ENCODE data around the gene CHMP6.

CHMP6 gene

DNA sequence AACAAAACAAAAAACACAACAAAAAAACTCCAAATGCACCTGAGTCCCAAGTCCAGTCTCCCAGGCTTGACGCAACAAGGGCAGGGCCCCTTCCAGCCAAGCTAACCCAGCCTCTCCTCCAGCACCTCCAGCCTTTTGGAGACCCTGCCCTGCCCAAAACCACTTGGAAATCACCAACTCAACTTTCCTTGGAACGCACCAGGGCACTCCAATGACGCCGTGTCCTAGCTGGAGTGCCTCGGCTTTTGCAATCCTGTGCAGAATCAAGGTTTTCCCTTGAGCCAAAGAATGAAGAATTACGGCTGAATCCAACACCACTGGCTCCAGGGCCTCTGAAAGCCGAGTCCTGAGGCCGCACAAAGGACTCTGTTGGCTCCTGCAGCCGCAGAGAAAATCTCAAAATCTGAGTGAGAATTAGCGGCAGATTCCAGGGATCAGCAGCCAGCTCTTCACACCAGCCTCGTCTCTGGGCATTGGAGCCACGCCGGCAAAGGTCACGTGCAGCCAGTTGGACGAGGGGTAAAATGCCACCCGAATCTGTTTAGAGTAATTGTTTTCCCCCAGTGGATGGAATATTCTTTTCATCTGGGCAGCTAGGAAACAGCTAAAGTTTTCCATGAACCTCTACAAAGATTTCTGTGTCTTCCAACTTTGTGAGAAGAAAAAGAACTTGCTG is 33.6 kb downstream of the CHMP6 start:
- no peak for DNase-seq (ENCODE audit: low read depth)
- no peak overlapping the region for H3K4me3 ChIP-seq (ENCODE audit: low read depth, low read length)
- TF ChIP-seq, protein P1, sequence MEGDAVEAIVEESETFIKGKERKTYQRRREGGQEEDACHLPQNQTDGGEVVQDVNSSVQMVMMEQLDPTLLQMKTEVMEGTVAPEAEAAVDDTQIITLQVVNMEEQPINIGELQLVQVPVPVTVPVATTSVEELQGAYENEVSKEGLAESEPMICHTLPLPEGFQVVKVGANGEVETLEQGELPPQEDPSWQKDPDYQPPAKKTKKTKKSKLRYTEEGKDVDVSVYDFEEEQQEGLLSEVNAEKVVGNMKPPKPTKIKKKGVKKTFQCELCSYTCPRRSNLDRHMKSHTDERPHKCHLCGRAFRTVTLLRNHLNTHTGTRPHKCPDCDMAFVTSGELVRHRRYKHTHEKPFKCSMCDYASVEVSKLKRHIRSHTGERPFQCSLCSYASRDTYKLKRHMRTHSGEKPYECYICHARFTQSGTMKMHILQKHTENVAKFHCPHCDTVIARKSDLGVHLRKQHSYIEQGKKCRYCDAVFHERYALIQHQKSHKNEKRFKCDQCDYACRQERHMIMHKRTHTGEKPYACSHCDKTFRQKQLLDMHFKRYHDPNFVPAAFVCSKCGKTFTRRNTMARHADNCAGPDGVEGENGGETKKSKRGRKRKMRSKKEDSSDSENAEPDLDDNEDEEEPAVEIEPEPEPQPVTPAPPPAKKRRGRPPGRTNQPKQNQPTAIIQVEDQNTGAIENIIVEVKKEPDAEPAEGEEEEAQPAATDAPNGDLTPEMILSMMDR (IDR thresholded peaks at IDR 0.05; ENCODE audit: low read depth, low read length, missing control alignments): no peak

DNA sequence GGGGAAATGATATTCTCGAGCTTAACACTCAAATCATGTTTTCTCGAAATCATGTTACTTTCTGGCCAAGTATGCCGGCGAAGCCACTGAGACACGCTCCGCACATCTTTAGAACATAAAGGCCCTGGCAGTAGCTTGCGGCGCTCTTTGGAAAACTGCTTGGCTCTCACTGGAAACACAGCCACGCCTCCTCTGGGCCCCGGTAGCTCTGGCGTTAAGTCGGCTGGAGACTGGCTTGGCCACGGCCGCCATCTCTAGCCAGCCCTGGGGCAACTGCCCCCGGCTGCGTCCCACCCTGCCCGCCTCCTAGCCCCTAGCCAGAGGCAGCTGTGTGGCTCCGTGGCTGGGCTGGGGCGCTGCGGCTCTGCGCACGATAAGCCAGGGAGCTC is 34.1 kb downstream of the CHMP6 start:
- DNase-seq (ENCODE audit: low read depth): no peak
- no peak overlapping the region for H3K4me3 ChIP-seq (ENCODE audit: low read depth, low read length)
- TF ChIP-seq, protein P1 (IDR thresholded peaks at IDR 0.05; ENCODE audit: low read depth, low read length, missing control alignments): no peak

DNA sequence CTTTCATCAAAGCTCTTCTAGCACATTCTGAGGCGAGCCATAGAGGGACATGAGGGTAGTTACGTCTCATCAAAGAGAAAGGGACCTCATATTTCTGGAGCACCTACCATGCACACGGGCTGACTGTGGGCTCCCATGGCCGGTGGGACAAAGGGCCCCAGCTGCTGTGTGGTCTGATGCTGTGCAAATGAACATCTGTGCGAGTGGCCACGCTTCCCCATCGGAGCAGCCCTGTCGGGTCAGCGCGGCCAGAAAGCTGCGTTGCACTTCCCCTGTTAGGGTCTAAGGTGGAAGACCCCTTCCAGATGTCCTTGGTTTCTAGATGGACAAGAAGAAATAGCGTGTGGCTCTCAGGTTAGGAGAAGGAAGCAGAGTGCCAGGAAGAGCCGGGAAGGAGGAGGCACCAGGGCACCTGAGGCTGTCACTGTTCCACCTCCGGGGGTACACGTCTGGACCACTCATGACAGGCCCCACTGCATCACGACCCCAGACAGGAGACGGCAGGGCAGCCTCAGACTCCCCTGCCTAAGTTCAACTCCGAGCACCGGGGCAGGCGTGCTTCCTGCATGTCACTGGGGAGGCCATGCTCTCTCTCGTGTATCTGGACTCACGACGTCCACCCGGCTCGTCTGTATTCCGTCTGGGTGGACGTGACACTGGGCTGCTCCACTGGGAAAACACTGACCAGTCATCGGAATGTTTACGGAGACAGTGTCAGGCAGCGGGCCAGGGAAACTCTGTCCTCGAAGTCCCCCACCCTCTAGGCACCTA is 34.8 kb downstream of the CHMP6 start:
- TF ChIP-seq, protein P1 (IDR thresholded peaks at IDR 0.05; ENCODE audit: low read depth, low read length, missing control alignments): no peak
- H3K4me3 ChIP-seq (ENCODE audit: low read depth, low read length): no peak overlapping the region
- DNase-seq (ENCODE audit: low read depth): no peak

DNA sequence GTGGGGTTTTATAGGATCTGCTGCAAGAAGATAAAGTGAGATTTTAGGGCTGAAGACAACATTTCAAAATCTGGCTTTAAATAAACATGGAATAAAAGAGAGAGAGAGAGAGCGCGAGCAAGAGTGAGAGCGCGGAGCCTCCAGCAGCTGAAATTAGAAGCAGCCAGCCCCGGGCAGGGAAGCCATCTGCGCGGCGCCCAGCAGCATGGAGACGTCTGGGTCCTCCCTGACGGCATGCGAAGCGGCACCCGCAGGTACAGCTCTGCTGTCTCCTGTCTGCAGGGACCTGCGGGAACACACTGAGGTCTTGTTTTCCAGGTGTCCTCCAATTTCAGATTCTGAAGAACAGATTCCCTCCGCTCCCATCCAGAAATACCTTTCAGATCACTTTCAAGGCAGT is 35.4 kb downstream of the CHMP6 start:
- no peak overlapping the region for H3K4me3 ChIP-seq (ENCODE audit: low read depth, low read length)
- TF ChIP-seq, protein P1 (IDR thresholded peaks at IDR 0.05; ENCODE audit: low read depth, low read length, missing control alignments): no peak
- no peak for DNase-seq (ENCODE audit: low read depth)

DNA sequence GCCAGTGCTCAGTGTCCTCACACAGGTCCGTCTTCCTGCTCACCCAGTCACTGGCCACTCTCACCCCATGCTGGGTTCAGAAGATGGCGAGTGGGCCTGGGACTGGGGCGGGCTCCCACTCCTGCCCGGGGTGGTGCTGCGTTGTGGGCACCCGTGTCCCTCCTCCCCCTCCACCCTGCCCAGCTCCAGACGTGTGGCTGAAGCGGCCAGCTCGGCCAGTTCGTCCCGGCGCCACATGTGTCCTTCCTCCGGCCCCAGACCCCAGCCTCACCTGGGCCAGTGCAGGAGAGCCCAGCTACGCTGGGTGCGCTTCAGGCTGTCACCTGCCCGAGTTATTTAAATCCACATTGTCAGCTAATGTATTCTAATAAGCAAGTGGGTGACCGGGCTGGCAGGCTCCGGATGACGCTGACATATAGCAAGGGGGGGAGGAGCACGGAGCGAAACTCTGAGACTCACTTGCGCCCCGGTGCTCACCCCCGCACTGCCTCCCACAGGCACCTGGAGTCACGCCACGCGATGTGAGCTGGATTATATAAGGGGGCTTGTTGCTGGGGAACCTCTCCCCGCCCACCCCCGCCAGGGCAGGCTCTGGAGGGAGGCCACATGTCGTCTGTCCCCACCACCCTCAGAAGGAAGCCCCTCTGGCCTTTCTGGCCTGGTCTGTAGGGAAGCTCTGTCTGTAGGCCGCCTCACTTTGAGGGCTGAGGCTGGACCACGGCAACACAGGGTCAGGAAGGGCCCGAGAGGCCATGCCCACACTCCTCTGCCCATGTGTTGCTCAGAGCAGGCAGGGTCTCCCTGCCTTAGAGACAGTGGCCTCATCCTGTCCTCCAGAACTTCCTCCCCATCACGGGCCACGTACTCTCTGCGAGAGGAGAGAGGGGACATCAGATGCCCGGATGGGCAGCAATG is 36.2 kb downstream of the CHMP6 start:
- no peak overlapping the region for H3K4me3 ChIP-seq (ENCODE audit: low read depth, low read length)
- TF ChIP-seq, protein P1 (IDR thresholded peaks at IDR 0.05; ENCODE audit: low read depth, low read length, missing control alignments): no peak
- DNase-seq (ENCODE audit: low read depth): no peak

DNA sequence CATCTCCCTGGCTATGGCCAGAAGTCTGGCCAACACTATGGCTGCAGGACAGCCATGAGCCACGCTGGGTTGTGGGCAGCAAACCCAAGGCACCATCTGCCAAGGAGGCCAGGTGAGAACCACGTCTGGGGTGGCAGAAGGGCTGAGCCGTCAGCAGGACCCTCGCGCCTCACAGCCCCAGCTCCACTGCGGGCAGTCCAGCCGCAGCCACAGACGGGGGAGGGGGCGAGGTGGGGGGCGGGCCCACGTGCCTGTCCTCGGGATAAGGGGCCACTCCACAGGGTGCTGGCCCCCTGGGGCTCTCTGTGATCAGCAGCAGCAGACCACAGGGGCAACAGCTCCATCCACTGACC is 36.8 kb downstream of the CHMP6 start:
- TF ChIP-seq, protein P1 (IDR thresholded peaks at IDR 0.05; ENCODE audit: low read depth, low read length, missing control alignments): no peak
- H3K4me3 ChIP-seq (ENCODE audit: low read depth, low read length): no peak overlapping the region
- no peak for DNase-seq (ENCODE audit: low read depth)

Data from GM12864 (cell line).